A673 (cell line): ENCODE results near the gene PDLIM3. TPM values are rescaled to one million over a fixed set of nuclear protein-coding genes. Genes with fewer than 3 reads are reported as not detected.
"Not testable (repeated sequence)": the region's sequence is repeated elsewhere in the genome, so short reads cannot be mapped to it uniquely, and the experiment has no call there.

Source experiments
- BruUV-seq: library from RNA; stranded (reverse); fragments of 400-500 nt; replicated peaks from 2 replicates; lab custom pipeline; 2021; lab: Mats Ljungman, UMichigan
- CTCF ChIA-PET: fragments of 300-600 bp; sonication (Branson Sonifier 250); formaldehyde crosslinking; loops from one replicate; lab custom pipeline; 2022; ENCODE audit warnings: antibody characterized with exemption; lab: Charles Lee
- POLR2A ChIA-PET: fragments of 300-600 bp; sonication (Branson Sonifier 250); formaldehyde crosslinking; loops from one replicate; lab custom pipeline; 2022; ENCODE audit warnings: antibody characterized with exemption; ENCODE audit not compliant: low non-redundant PET; lab: Charles Lee
- DNase-seq: peaks from one replicate; pipeline ENCODE4 v3.0.0-alpha.2; 2015; ENCODE audit warnings: low spot score
- H3K27ac ChIP-seq: fragments of 200-600 bp; sonication (generic); 2 replicates; pipeline ENCODE4 v1.5.1; 2016; ENCODE audit warnings: mixed run types, low read depth, mild to moderate bottlenecking, mixed read lengths, antibody characterized with exemption, low read length; ENCODE audit not compliant: poor library complexity, severe bottlenecking
- H3K27me3 ChIP-seq: fragments of 200-600 bp; sonication (generic); replicated peaks from 2 replicates; pipeline ENCODE4 v1.6.1; 2017; ENCODE audit warnings: mixed run types, low read depth, mild to moderate bottlenecking, mixed read lengths, antibody characterized with exemption, low read length; ENCODE audit not compliant: insufficient read depth, poor library complexity
- H3K36me3 ChIP-seq: fragments of 200-600 bp; sonication (generic); 2 replicates; pipeline ENCODE4 v1.6.1; 2016; ENCODE audit warnings: mixed run types, mild to moderate bottlenecking, mixed read lengths, antibody characterized with exemption, low read length; ENCODE audit not compliant: insufficient read depth, poor library complexity, severe bottlenecking
- H3K4me1 ChIP-seq: fragments of 200-600 bp; sonication (generic); 2 replicates; pipeline ENCODE4 v1.6.1; 2017; ENCODE audit warnings: mixed run types, mild to moderate bottlenecking, mixed read lengths, antibody characterized with exemption, low read length; ENCODE audit not compliant: insufficient read depth, poor library complexity, severe bottlenecking
- H3K4me3 ChIP-seq: fragments of 200-600 bp; sonication (generic); 2 replicates; pipeline ENCODE4 v1.5.1; 2016; ENCODE audit warnings: low read depth, mixed run types, mild to moderate bottlenecking, mixed read lengths, low read length; ENCODE audit not compliant: poor library complexity, severe bottlenecking
- H3K9me3 ChIP-seq: fragments of 200-600 bp; sonication (generic); 2 replicates; pipeline ENCODE4 v1.6.1; 2016; ENCODE audit warnings: mixed run types, low read depth, mild to moderate bottlenecking, mixed read lengths, antibody characterized with exemption, low read length; ENCODE audit not compliant: poor library complexity, severe bottlenecking
- EZH2 ChIP-seq: fragments of 200-600 bp; sonication (generic); IDR thresholded peaks from 2 replicates; pipeline ENCODE4 v1.6.1; 2017; ENCODE audit warnings: borderline replicate concordance, low read depth, mild to moderate bottlenecking, mixed read lengths, antibody characterized with exemption, low read length; ENCODE audit not compliant: poor library complexity, severe bottlenecking
- intact Hi-C: fragments of 100-400 bp; cut with micrococcal nuclease; formaldehyde crosslinking; loops from one replicate; pipeline ENCODE4 v1.10.0; 2022; ENCODE audit not compliant: unreplicated experiment
- total RNA-seq: library from RNA; stranded (reverse); gene quantifications from 2 replicates; pipeline ENCODE4 v1.2.3, GENCODE V29; 2021
- TF ChIP-seq, protein P1 (sequence below): fragments of 300-800, 200-600 bp; sonication (generic); conservative IDR thresholded peaks from 2 replicates; pipeline ENCODE4 v1.5.1; 2017; ENCODE audit warnings: low read depth, mild to moderate bottlenecking, antibody characterized with exemption, low read length, moderate library complexity, mixed read lengths

Gene PDLIM3
- total RNA-seq, 1 experiment from 2014 or later, result not detected

DNA sequence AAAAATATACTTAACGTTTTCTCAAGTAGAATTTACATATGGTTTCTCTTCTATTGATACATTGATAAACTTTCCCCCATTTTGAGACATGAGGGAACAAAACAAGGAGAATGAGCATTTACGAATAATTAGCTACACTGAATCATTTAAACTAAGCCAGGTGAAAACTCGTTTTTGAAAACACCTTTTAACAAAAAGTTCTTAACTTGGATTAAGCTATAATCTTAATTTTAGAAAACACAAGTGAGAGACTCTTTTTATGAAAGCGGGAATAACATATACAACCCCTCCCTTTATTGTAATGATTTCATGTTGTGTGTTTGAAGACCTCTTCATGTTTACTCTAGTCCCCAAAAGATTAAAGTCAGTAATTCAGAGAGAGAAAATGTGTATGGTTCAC, 20.1 kb downstream of the PDLIM3 start:
- H3K4me3 ChIP-seq, result no peak overlapping the region
- ChIA-PET CTCF (no interaction called here), POLR2A (interaction anchor here (0.6 kb wide), 1 partner anchor 16 kb away, joined by 3 read pairs; no protein-coding TSS in a partner anchor)
- intact Hi-C loops, result no loop called here
- DNase-seq, result no peak
- H3K36me3 ChIP-seq, result no peaks in the 10 kb centered on the region
- no peaks in the 10 kb centered on the region for H3K9me3 ChIP-seq
- no peak overlapping the region for H3K27ac ChIP-seq
- TF ChIP-seq EZH2, result no peak
- no peaks in the 10 kb centered on the region for H3K4me1 ChIP-seq
- peaks cover 5% of the 10 kb centered on the region for H3K27me3 ChIP-seq
- no TSS peak for BruUV-seq

DNA sequence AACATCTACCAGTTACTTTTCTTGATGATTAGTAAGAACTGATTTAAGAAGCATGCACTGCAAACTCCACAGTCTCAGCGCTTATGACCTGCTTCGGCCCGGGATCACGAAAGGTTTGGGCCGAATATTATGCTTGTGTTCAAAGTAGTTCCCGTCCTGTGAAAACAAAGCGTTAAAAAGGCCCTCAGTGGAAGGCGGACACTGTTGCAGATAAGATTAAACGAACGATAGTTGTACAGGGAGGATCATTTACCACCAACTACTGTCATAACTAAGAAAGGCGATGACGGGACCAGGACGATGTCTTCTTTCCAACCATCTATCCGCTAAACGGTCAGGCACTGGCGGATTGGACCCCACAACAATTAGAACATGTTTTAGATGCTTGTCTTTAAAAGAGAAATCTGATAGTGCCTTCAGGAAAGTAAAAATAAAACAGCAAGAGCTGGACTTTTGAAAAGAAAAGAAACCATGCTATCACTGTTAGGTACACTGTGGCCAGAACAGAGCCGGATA, 21.1 kb downstream of the PDLIM3 start:
- no peaks in the 10 kb centered on the region for H3K9me3 ChIP-seq
- POLR2A ChIA-PET, result no interaction called here
- no peaks in the 10 kb centered on the region for H3K4me1 ChIP-seq
- H3K36me3 ChIP-seq, result no peaks in the 10 kb centered on the region
- TF ChIP-seq, protein P1, sequence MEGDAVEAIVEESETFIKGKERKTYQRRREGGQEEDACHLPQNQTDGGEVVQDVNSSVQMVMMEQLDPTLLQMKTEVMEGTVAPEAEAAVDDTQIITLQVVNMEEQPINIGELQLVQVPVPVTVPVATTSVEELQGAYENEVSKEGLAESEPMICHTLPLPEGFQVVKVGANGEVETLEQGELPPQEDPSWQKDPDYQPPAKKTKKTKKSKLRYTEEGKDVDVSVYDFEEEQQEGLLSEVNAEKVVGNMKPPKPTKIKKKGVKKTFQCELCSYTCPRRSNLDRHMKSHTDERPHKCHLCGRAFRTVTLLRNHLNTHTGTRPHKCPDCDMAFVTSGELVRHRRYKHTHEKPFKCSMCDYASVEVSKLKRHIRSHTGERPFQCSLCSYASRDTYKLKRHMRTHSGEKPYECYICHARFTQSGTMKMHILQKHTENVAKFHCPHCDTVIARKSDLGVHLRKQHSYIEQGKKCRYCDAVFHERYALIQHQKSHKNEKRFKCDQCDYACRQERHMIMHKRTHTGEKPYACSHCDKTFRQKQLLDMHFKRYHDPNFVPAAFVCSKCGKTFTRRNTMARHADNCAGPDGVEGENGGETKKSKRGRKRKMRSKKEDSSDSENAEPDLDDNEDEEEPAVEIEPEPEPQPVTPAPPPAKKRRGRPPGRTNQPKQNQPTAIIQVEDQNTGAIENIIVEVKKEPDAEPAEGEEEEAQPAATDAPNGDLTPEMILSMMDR, result no peak
- no peak for TF ChIP-seq EZH2
- H3K27ac ChIP-seq, result no peak overlapping the region
- no peak overlapping the region for H3K4me3 ChIP-seq
- BruUV-seq, result no TSS peak
- H3K27me3 ChIP-seq, result peaks cover 5% of the 10 kb centered on the region
- intact Hi-C loops, result no loop called here
- DNase-seq, result no peak
- CTCF ChIA-PET, result no interaction called here

- TF ChIP-seq EZH2, result no peak
- TF ChIP-seq, protein P1, result no peak
- BruUV-seq, result no TSS peak
- Histone ChIP-seq H3K4me3 (no peak overlapping the region), H3K27ac (no peak overlapping the region), H3K9me3 (no peaks in the 10 kb centered on the region), H3K27me3 (peaks cover 5% of the 10 kb centered on the region), H3K4me1 (no peaks in the 10 kb centered on the region), H3K36me3 (no peaks in the 10 kb centered on the region)
- intact Hi-C loops, result no loop called here
- ChIA-PET CTCF (no interaction called here), POLR2A (no interaction called here)
- DNase-seq, result no peak
These were observed 21.7 kb downstream of the PDLIM3 start for GRCh38 chr4:185513489-185514181.

GRCh38 chr4:185512516-185512915, 22.8 kb downstream of the PDLIM3 start:
- ChIA-PET CTCF (no interaction called here), POLR2A (no interaction called here)
- Histone ChIP-seq H3K27me3 (peaks cover 1% of the 10 kb centered on the region), H3K4me3 (no peak overlapping the region), H3K36me3 (no peaks in the 10 kb centered on the region), H3K9me3 (no peaks in the 10 kb centered on the region), H3K27ac (no peak overlapping the region), H3K4me1 (no peaks in the 10 kb centered on the region)
- no peak for DNase-seq
- intact Hi-C loops, result no loop called here
- no peak for TF ChIP-seq EZH2
- TF ChIP-seq, protein P1, result no peak
- no TSS peak for BruUV-seq

- H3K9me3 ChIP-seq, H3K4me3 ChIP-seq, BruUV-seq, CTCF ChIA-PET, H3K4me1 ChIP-seq, intact Hi-C loops, POLR2A ChIA-PET, DNase-seq, H3K36me3 ChIP-seq, H3K27me3 ChIP-seq, H3K27ac ChIP-seq: not testable (repeated sequence)
These were observed 24.1 kb downstream of the PDLIM3 start for GRCh38 chr4:185511243-185511642.
